Tibial artery (tissue), 4 donors: ENCODE data around the gene RPL10.
A peak's percentile ranks its signal among the peaks of the same experiment; 100 is the strongest.

ENCODE experiments used
- DNase-seq, 2 donors: peaks; one replicate each; pipeline ENCODE4 v3.0.0-alpha.2; 2019
- H3K27ac ChIP-seq, 2 donors: fragments of 200-600 bp; sonication (generic) in 1 of 2; 1 replicate in 1 of 2; 2 replicates in 1 of 2; pipeline ENCODE4 v1.5.1; 2018 to 2019; ENCODE audit warnings: mild to moderate bottlenecking in 1 of 2
- H3K27me3 ChIP-seq, 2 donors: fragments of 200-600 bp; sonication (generic) in 1 of 2; one replicate each; pipeline versions ENCODE4 v1.5.1 to v1.6.0; 2016 to 2019
- H3K36me3 ChIP-seq, 3 donors: fragments of 200-600 bp; sonication (generic) in 2 of 3; one replicate each; pipeline ENCODE4 v1.5.1; 2016 to 2019; ENCODE audit warnings: mild to moderate bottlenecking in 2 of 3
- H3K4me1 ChIP-seq, 4 donors: fragments of 200-600 bp; sonication (generic) in 2 of 4; 1 replicate in 3 of 4; 2 replicates in 1 of 4; pipeline ENCODE4 v1.5.1; 2016 to 2019
- H3K4me3 ChIP-seq, 2 donors: fragments of 200-600 bp; sonication (generic) in 1 of 2; 1 replicate in 1 of 2; 2 replicates in 1 of 2; pipeline ENCODE4 v1.5.1; 2018 to 2019; ENCODE audit warnings: mild to moderate bottlenecking in 2 of 2
- H3K9me3 ChIP-seq, 3 donors: fragments of 200-600 bp; sonication (generic) in 1 of 3; one replicate each; pipeline ENCODE4 v1.5.1; 2016 to 2019
- CTCF ChIP-seq, 2 experiments: fragments of 200-600 bp in 1 of 2; fragments of 450-650 bp in 1 of 2; IDR thresholded peaks; one replicate each; pipeline ENCODE4 v1.5.1; 2017 to 2019; ENCODE audit warnings: antibody characterized with exemption in 2 of 2, mild to moderate bottlenecking in 1 of 2, moderate library complexity in 1 of 2
- intact Hi-C: fragments of 100-400 bp; cut with DNase I; formaldehyde crosslinking; loops from one replicate; pipeline ENCODE4 v1.15.0; 2023; ENCODE audit warnings: low total_unique reads

The RPL10 gene

DNA sequence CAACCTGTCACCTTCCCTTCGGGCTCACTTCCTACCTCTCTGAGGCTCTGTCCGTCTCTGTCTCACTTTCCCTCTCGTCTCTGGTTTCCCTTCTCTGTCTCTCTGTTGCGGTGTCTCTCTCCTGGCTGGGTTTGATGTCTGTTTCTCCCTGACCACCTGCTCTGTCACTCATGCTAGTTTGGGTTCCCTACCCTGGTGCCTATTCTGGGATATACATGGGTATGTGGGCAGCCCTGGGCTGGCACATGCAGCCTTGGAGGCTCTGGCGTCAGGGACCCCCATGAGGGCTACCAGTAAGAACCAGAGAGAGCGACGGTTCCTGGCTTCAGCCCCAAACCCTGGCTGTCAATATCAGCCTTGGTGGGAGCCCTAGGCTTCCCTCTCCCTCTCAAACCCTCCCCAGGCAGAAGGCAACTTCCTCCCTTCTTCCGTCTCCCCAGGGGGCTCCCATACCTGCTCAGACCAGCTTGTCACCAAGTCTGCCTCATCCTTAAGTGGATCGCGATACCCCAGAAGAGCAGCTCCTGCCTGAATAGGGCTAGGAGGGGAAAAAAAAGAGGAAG, 10.6 kb downstream of the RPL10 start:
- Histone ChIP-seq H3K4me1 (peaks cover 0 to 26% (median 5%) of the 10 kb centered on the region in 4 donors), H3K27me3 (no peaks in the 10 kb centered on the region), H3K27ac (peak overlapping the region; percentile 72 to 81), H3K4me3 (peak overlapping the region; percentile 46 to 51), H3K36me3 (peaks cover 0 to 7% (median 0%) of the 10 kb centered on the region in 3 donors), H3K9me3 (no peaks in the 10 kb centered on the region)
- no peak for DNase-seq
- no peak for TF ChIP-seq CTCF (IDR thresholded peaks at IDR 0.05)
- intact Hi-C loops: no loop called here

- Histone ChIP-seq H3K27ac (peak within 1 kb of the TSS; percentile 72 to 81), H3K4me3 (peak within 1 kb of the TSS; percentile 46 to 51), H3K27me3 (no peaks in the 10 kb centered on the region), H3K36me3 (peaks cover 0 to 13% (median 0%) of the 10 kb centered on the region in 3 donors), H3K9me3 (no peaks in the 10 kb centered on the region), H3K4me1 (peaks cover 0 to 26% (median 5%) of the 10 kb centered on the region in 4 donors)
- TF ChIP-seq CTCF (IDR thresholded peaks at IDR 0.05): no peak
- peak; percentile 87 to 96 for DNase-seq
- intact Hi-C loops: no loop called here
These were observed 11.2 kb downstream of the RPL10 start, which contains the start of gene DNASE1L1 for GRCh38 chrX:154409222-154409871. Gene DNASE1L1 (minus strand): TSS chrX:154409254. CDS start chrX:154405568, 3,686 bp downstream.

DNA sequence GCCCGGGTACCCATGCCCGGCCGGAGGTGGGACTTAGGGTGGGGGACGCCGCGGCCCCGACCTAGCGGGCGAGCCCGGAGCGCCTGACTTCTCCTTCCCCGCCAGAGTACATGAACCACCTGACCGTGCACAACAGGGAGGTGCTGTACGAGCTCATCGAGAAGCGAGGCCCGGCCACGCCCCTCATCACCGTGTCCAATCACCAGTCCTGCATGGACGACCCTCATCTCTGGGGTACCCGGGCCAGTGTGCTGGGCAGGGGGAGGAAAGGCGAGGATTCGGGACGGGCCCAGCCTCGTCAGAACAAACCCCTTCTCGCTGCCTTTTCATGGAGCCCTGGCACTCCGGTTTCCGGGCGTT, 13.8 kb downstream of the RPL10 start:
- intact Hi-C loops: no loop called here
- peaks cover 0 to 26% (median 5%) of the 10 kb centered on the region in 4 donors for H3K4me1 ChIP-seq
- TF ChIP-seq CTCF (IDR thresholded peaks at IDR 0.05): no peak
- peak overlapping the region; percentile 88 to 89 for H3K4me3 ChIP-seq
- H3K36me3 ChIP-seq: peaks cover 0 to 13% (median 0%) of the 10 kb centered on the region in 3 donors
- peak overlapping the region; percentile 95 to 96 for H3K27ac ChIP-seq
- DNase-seq: peak; percentile 76 to 88
- H3K27me3 ChIP-seq: no peaks in the 10 kb centered on the region
- H3K9me3 ChIP-seq: no peaks in the 10 kb centered on the region

- H3K36me3 ChIP-seq: peaks cover 0 to 13% (median 0%) of the 10 kb centered on the region in 3 donors
- no peaks in the 10 kb centered on the region for H3K27me3 ChIP-seq
- H3K4me3 ChIP-seq: peak overlapping the region; percentile 88 to 89
- no peaks in the 10 kb centered on the region for H3K9me3 ChIP-seq
- intact Hi-C loops: no loop called here
- H3K4me1 ChIP-seq: peaks cover 0 to 26% (median 5%) of the 10 kb centered on the region in 4 donors
- H3K27ac ChIP-seq: peak overlapping the region; percentile 95 to 96
- no peak for DNase-seq
- no peak for TF ChIP-seq CTCF (IDR thresholded peaks at IDR 0.05)
These were observed 14.3 kb downstream of the RPL10 start for GRCh38 chrX:154412468-154412867.

DNA sequence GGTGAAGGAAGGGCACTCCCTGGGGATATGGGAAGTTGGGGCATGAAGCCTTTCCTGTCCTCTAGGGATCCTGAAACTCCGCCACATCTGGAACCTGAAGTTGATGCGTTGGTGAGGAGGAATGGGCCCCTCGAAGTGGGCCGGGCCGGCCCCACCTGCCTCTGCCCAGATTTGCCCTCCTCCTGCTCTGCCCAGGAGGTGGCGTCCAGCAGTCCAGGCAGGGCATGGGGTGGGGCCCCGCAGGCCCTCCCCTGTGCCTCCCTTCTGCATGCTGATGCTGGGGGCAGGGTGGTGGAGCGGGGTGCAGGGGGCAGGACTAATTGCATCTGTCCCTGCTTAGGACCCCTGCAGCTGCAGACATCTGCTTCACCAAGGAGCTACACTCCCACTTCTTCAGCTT, 15.0 kb downstream of the RPL10 start:
- H3K27ac ChIP-seq: peak overlapping the region; percentile 95 to 96
- TF ChIP-seq CTCF (IDR thresholded peaks at IDR 0.05): no peak
- DNase-seq: no peak

More for the DNA sequence above, 15.0 kb downstream of the RPL10 start:
- no peaks in the 10 kb centered on the region for H3K9me3 ChIP-seq
- no peak overlapping the region for H3K4me3 ChIP-seq
- intact Hi-C loops: no loop called here
- no peaks in the 10 kb centered on the region for H3K27me3 ChIP-seq
- peaks cover 0 to 13% (median 0%) of the 10 kb centered on the region in 3 donors for H3K36me3 ChIP-seq
- peaks cover 0 to 22% (median 5%) of the 10 kb centered on the region in 4 donors for H3K4me1 ChIP-seq
